Measurements from ENCODE around the gene RNF38.

Gene RNF38

GRCh38 chr9:36441966-36442365 is 41.9 kb upstream of the RNF38 start:
- no peak overlapping the region for H3K4me3 ChIP-seq (ENCODE audit: insufficient read depth in 1 of 2, low read depth in 1 of 2, low read length in 2 of 2)
- no peak overlapping the region for H2BK120ac ChIP-seq (ENCODE audit: low read depth, low read length)
- H2BK12ac ChIP-seq (ENCODE audit: low read length in 2 of 2): no peak overlapping the region
- no peaks in the 10 kb centered on the region for H3K4me1 ChIP-seq (ENCODE audit: control insufficient read depth, insufficient read depth, low read depth, low read length)
- H4K91ac ChIP-seq (ENCODE audit: low read length): no peak overlapping the region
- no peak overlapping the region for H3K9ac ChIP-seq (ENCODE audit: low read length)
- no peak overlapping the region for H3K4me2 ChIP-seq (ENCODE audit: low read length, poor library complexity, severe bottlenecking)
- H4K8ac ChIP-seq (ENCODE audit: low read length): no peak overlapping the region
- no peak overlapping the region for H2BK15ac ChIP-seq (ENCODE audit: low read depth, poor library complexity, severe bottlenecking)
- H3K79me1 ChIP-seq (replicated peaks; ENCODE audit: low read length, poor library complexity, severe bottlenecking): peaks cover 30% of the 10 kb centered on the region
- DNase-seq: no peak
- no peak overlapping the region for H3K23ac ChIP-seq (ENCODE audit: low read length in 2 of 2)
- H3K14ac ChIP-seq (ENCODE audit: low read length in 2 of 2): no peak overlapping the region
- H2BK5ac ChIP-seq (ENCODE audit: low read depth, low read length, poor library complexity, severe bottlenecking): no peak overlapping the region
- no peak overlapping the region for H3K18ac ChIP-seq (ENCODE audit: low read depth in 1 of 2, low read length in 2 of 2)
- no peaks in the 10 kb centered on the region for H3K27me3 ChIP-seq (ENCODE audit: control insufficient read depth in 1 of 2, insufficient read depth in 1 of 2, low read length in 2 of 2)
- H3K4ac ChIP-seq (ENCODE audit: low read depth in 1 of 2, low read length in 2 of 2): no peak overlapping the region
- no peaks in the 10 kb centered on the region for H3K9me3 ChIP-seq (ENCODE audit: control insufficient read depth, low read length)
- no peak overlapping the region for H3K27ac ChIP-seq (ENCODE audit: low read length, poor library complexity, severe bottlenecking)
- no peak overlapping the region for H2AK5ac ChIP-seq (ENCODE audit: low read length, severe bottlenecking)
- H3K36me3 ChIP-seq (ENCODE audit: control insufficient read depth in 1 of 2, insufficient read depth in 2 of 2, low read depth in 1 of 2, low read length in 2 of 2): peaks cover 0 to 3% of the 10 kb centered on the region in 2 experiments
- WGBS: 57% methylated on average over 2 of the region's 2 CpGs
- no peak overlapping the region for H2AFZ ChIP-seq (ENCODE audit: low read depth, low read length)

- no peak overlapping the region for H2BK15ac ChIP-seq (ENCODE audit: low read depth, poor library complexity, severe bottlenecking)
- no peak overlapping the region for H3K4me3 ChIP-seq (ENCODE audit: insufficient read depth in 1 of 2, low read depth in 1 of 2, low read length in 2 of 2)
- H4K8ac ChIP-seq (ENCODE audit: low read length): no peak overlapping the region
- no peak overlapping the region for H2BK5ac ChIP-seq (ENCODE audit: low read depth, low read length, poor library complexity, severe bottlenecking)
- H2BK120ac ChIP-seq (ENCODE audit: low read depth, low read length): no peak overlapping the region
- no peak overlapping the region for H3K4ac ChIP-seq (ENCODE audit: low read depth in 1 of 2, low read length in 2 of 2)
- H3K14ac ChIP-seq (ENCODE audit: low read length in 2 of 2): no peak overlapping the region
- H3K27ac ChIP-seq (ENCODE audit: low read length, poor library complexity, severe bottlenecking): no peak overlapping the region
- peaks cover 25% of the 10 kb centered on the region for H3K79me1 ChIP-seq (replicated peaks; ENCODE audit: low read length, poor library complexity, severe bottlenecking)
- H3K27me3 ChIP-seq (ENCODE audit: control insufficient read depth in 1 of 2, insufficient read depth in 1 of 2, low read length in 2 of 2): no peaks in the 10 kb centered on the region
- H3K9me3 ChIP-seq (ENCODE audit: control insufficient read depth, low read length): no peaks in the 10 kb centered on the region
- H2AFZ ChIP-seq (ENCODE audit: low read depth, low read length): no peak overlapping the region
- 20% methylated on average over 1 of the region's 3 CpGs for WGBS
- H2BK12ac ChIP-seq (ENCODE audit: low read length in 2 of 2): no peak overlapping the region
- H3K9ac ChIP-seq (ENCODE audit: low read length): no peak overlapping the region
- H3K18ac ChIP-seq (ENCODE audit: low read depth in 1 of 2, low read length in 2 of 2): no peak overlapping the region
- no peak overlapping the region for H3K23ac ChIP-seq (ENCODE audit: low read length in 2 of 2)
- H2AK5ac ChIP-seq (ENCODE audit: low read length, severe bottlenecking): no peak overlapping the region
- no peak overlapping the region for H3K4me2 ChIP-seq (ENCODE audit: low read length, poor library complexity, severe bottlenecking)
- no peak overlapping the region for H4K91ac ChIP-seq (ENCODE audit: low read length)
- no peak for DNase-seq
- peaks cover 0 to 3% of the 10 kb centered on the region in 2 experiments for H3K36me3 ChIP-seq (ENCODE audit: control insufficient read depth in 1 of 2, insufficient read depth in 2 of 2, low read depth in 1 of 2, low read length in 2 of 2)
- H3K4me1 ChIP-seq (ENCODE audit: control insufficient read depth, insufficient read depth, low read depth, low read length): no peaks in the 10 kb centered on the region
Measured at GRCh38 chr9:36438536-36439236, 38.6 kb upstream of the RNF38 start.

GRCh38 chr9:36437790-36438189 is 37.7 kb upstream of the RNF38 start:
- H3K23ac ChIP-seq (ENCODE audit: low read length in 2 of 2): no peak overlapping the region
- no peak overlapping the region for H4K8ac ChIP-seq (ENCODE audit: low read length)
- H3K27me3 ChIP-seq (ENCODE audit: control insufficient read depth in 1 of 2, insufficient read depth in 1 of 2, low read length in 2 of 2): no peaks in the 10 kb centered on the region
- H2AFZ ChIP-seq (ENCODE audit: low read depth, low read length): no peak overlapping the region
- H2BK120ac ChIP-seq (ENCODE audit: low read depth, low read length): no peak overlapping the region
- no peak overlapping the region for H3K14ac ChIP-seq (ENCODE audit: low read length in 2 of 2)
- no peak overlapping the region for H2AK5ac ChIP-seq (ENCODE audit: low read length, severe bottlenecking)
- H2BK5ac ChIP-seq (ENCODE audit: low read depth, low read length, poor library complexity, severe bottlenecking): no peak overlapping the region
- H3K4me3 ChIP-seq (ENCODE audit: insufficient read depth in 1 of 2, low read depth in 1 of 2, low read length in 2 of 2): no peak overlapping the region
- no peak overlapping the region for H3K9ac ChIP-seq (ENCODE audit: low read length)
- H3K36me3 ChIP-seq (ENCODE audit: control insufficient read depth in 1 of 2, insufficient read depth in 2 of 2, low read depth in 1 of 2, low read length in 2 of 2): peaks cover 0 to 3% of the 10 kb centered on the region in 2 experiments
- no peak overlapping the region for H3K18ac ChIP-seq (ENCODE audit: low read depth in 1 of 2, low read length in 2 of 2)
- WGBS: 90% methylated on average over 3 of the region's 3 CpGs
- no peak overlapping the region for H4K91ac ChIP-seq (ENCODE audit: low read length)
- no peak overlapping the region for H3K4me2 ChIP-seq (ENCODE audit: low read length, poor library complexity, severe bottlenecking)
- no peak for DNase-seq
- no peak overlapping the region for H3K4ac ChIP-seq (ENCODE audit: low read depth in 1 of 2, low read length in 2 of 2)
- H3K4me1 ChIP-seq (ENCODE audit: control insufficient read depth, insufficient read depth, low read depth, low read length): no peaks in the 10 kb centered on the region
- peaks cover 24% of the 10 kb centered on the region for H3K79me1 ChIP-seq (replicated peaks; ENCODE audit: low read length, poor library complexity, severe bottlenecking)
- no peak overlapping the region for H3K27ac ChIP-seq (ENCODE audit: low read length, poor library complexity, severe bottlenecking)
- H2BK12ac ChIP-seq (ENCODE audit: low read length in 2 of 2): no peak overlapping the region
- H3K9me3 ChIP-seq (ENCODE audit: control insufficient read depth, low read length): no peaks in the 10 kb centered on the region
- H2BK15ac ChIP-seq (ENCODE audit: low read depth, poor library complexity, severe bottlenecking): no peak overlapping the region

- Histone ChIP-seq H3K36me3 (ENCODE audit: control insufficient read depth in 1 of 2, insufficient read depth in 2 of 2, low read depth in 1 of 2, low read length in 2 of 2) (peaks cover 0 to 3% of the 10 kb centered on the region in 2 experiments), H3K27me3 (ENCODE audit: control insufficient read depth in 1 of 2, insufficient read depth in 1 of 2, low read length in 2 of 2) (no peaks in the 10 kb centered on the region), H2BK120ac (ENCODE audit: low read depth, low read length) (no peak overlapping the region), H2BK5ac (ENCODE audit: low read depth, low read length, poor library complexity, severe bottlenecking) (no peak overlapping the region), H3K4me1 (ENCODE audit: control insufficient read depth, insufficient read depth, low read depth, low read length) (peaks cover 2% of the 10 kb centered on the region), H2BK12ac (ENCODE audit: low read length in 2 of 2) (no peak overlapping the region), H3K14ac (ENCODE audit: low read length in 2 of 2) (no peak overlapping the region), H4K91ac (ENCODE audit: low read length) (no peak overlapping the region), H2BK15ac (ENCODE audit: low read depth, poor library complexity, severe bottlenecking) (no peak overlapping the region), H3K27ac (ENCODE audit: low read length, poor library complexity, severe bottlenecking) (no peak overlapping the region), H2AFZ (ENCODE audit: low read depth, low read length) (no peak overlapping the region), H3K9me3 (ENCODE audit: control insufficient read depth, low read length) (no peaks in the 10 kb centered on the region), H3K23ac (ENCODE audit: low read length in 2 of 2) (no peak overlapping the region), H3K4me2 (ENCODE audit: low read length, poor library complexity, severe bottlenecking) (no peak overlapping the region), H3K4me3 (ENCODE audit: insufficient read depth in 1 of 2, low read depth in 1 of 2, low read length in 2 of 2) (no peak overlapping the region), H3K4ac (ENCODE audit: low read depth in 1 of 2, low read length in 2 of 2) (no peak overlapping the region), H3K9ac (ENCODE audit: low read length) (no peak overlapping the region), H2AK5ac (ENCODE audit: low read length, severe bottlenecking) (no peak overlapping the region), H3K79me1 (replicated peaks; ENCODE audit: low read length, poor library complexity, severe bottlenecking) (peaks cover 24% of the 10 kb centered on the region), H3K18ac (ENCODE audit: low read depth in 1 of 2, low read length in 2 of 2) (no peak overlapping the region), H4K8ac (ENCODE audit: low read length) (no peak overlapping the region)
- WGBS: 63% methylated on average over 2 of the region's 2 CpGs
- no peak for DNase-seq
Measured at GRCh38 chr9:36436909-36437308, 36.8 kb upstream of the RNF38 start.

All from mesenchymal stem cell (in vitro differentiated cells and primary cell).